Liver (tissue), 3 donors: ENCODE measurements around the gene GRID1.

ENCODE experiments used
- EGR1 ChIP-seq, 2 donors: IDR thresholded peaks; 2 replicates each; pipeline ENCODE4 v1.6.1; 2016 to 2018; ENCODE audit warnings: antibody characterized with exemption in 2 of 2, low read depth in 2 of 2
- FOXA1 ChIP-seq: IDR thresholded peaks from 2 replicates; pipeline ENCODE4 v1.6.1; 2016; ENCODE audit warnings: antibody characterized with exemption
- GABPA ChIP-seq, 2 donors: IDR thresholded peaks in 1 of 2; conservative IDR thresholded peaks in 1 of 2; 2 replicates each; pipeline ENCODE4 v1.6.1; 2016; ENCODE audit warnings: antibody characterized with exemption in 2 of 2, mild to moderate bottlenecking in 1 of 2, moderate library complexity in 1 of 2
- HNF4G ChIP-seq: IDR thresholded peaks from 2 replicates; pipeline ENCODE4 v1.6.1; 2016; ENCODE audit warnings: antibody characterized with exemption
- JUND ChIP-seq, 2 donors: IDR thresholded peaks; 2 replicates each; pipeline ENCODE4 v1.6.1; 2016; ENCODE audit warnings: antibody characterized with exemption in 2 of 2
- RAD21 ChIP-seq, 2 donors: IDR thresholded peaks; 2 replicates each; pipeline ENCODE4 v1.6.1; 2016; ENCODE audit warnings: antibody characterized with exemption in 2 of 2, mild to moderate bottlenecking in 2 of 2
- SP1 ChIP-seq: IDR thresholded peaks from 2 replicates; pipeline ENCODE4 v1.6.1; 2018; ENCODE audit warnings: antibody characterized with exemption, mild to moderate bottlenecking
- TAF1 ChIP-seq: conservative IDR thresholded peaks from 2 replicates; pipeline ENCODE4 v1.6.1; 2016; ENCODE audit warnings: antibody characterized with exemption, mild to moderate bottlenecking
- YY1 ChIP-seq: IDR thresholded peaks from 2 replicates; pipeline ENCODE4 v1.6.1; 2016; ENCODE audit warnings: antibody characterized with exemption, mild to moderate bottlenecking
- TF ChIP-seq, protein P1 (sequence below): IDR thresholded peaks from 2 replicates; pipeline ENCODE4 v1.6.1; 2016; ENCODE audit warnings: antibody characterized with exemption
- TF ChIP-seq, protein P2 (sequence below): IDR thresholded peaks from 2 replicates; pipeline ENCODE4 v1.6.1; 2016; ENCODE audit warnings: antibody characterized with exemption, mild to moderate bottlenecking
- TF ChIP-seq, protein P3 (sequence below): fragments of 150-350 bp; IDR thresholded peaks from 2 replicates; pipeline ENCODE4 v1.5.1; 2017; ENCODE audit warnings: improper control_type of control experiment, low read depth, low read length; ENCODE audit not compliant: missing input control
- TF ChIP-seq, protein P4 (sequence below): IDR thresholded peaks from 2 replicates; pipeline ENCODE4 v1.6.1; 2016; ENCODE audit warnings: antibody characterized with exemption
- TF ChIP-seq, protein P5 (sequence below): IDR thresholded peaks from 2 replicates; pipeline ENCODE4 v1.6.1; 2016; ENCODE audit warnings: antibody characterized with exemption
- donor health status: healthy.
- donor health status: healthy.

DNA sequence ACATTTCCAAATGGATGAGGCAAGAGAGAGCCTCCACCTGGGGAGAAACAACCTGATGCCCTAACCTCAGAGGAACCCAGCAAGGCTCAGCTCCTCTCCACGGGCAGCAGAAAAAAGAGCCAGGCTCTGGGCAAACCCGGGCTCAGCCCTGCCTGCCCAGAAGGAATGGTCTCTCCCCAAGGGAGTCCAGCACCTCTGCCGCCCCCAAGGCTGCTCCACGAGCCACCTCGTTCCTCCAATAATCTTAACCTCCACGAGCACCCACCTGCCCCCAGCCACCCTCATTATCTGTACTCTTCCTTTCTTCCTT, 154.2 kb downstream of the GRID1 start:
- TF ChIP-seq EGR1 (IDR thresholded peaks at IDR 0.05; ENCODE audit: low read depth in 2 of 2): no peak
- TF ChIP-seq, protein P1, sequence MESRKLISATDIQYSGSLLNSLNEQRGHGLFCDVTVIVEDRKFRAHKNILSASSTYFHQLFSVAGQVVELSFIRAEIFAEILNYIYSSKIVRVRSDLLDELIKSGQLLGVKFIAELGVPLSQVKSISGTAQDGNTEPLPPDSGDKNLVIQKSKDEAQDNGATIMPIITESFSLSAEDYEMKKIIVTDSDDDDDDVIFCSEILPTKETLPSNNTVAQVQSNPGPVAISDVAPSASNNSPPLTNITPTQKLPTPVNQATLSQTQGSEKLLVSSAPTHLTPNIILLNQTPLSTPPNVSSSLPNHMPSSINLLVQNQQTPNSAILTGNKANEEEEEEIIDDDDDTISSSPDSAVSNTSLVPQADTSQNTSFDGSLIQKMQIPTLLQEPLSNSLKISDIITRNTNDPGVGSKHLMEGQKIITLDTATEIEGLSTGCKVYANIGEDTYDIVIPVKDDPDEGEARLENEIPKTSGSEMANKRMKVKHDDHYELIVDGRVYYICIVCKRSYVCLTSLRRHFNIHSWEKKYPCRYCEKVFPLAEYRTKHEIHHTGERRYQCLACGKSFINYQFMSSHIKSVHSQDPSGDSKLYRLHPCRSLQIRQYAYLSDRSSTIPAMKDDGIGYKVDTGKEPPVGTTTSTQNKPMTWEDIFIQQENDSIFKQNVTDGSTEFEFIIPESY: no peak
- no peak for TF ChIP-seq GABPA (IDR thresholded peaks at IDR 0.05 in 1 of 2, conservative IDR thresholded peaks at IDR 0.05 in 1 of 2)
- no peak for TF ChIP-seq HNF4G
- no peak for TF ChIP-seq RAD21 (IDR thresholded peaks at IDR 0.05)
- TF ChIP-seq, protein P2, sequence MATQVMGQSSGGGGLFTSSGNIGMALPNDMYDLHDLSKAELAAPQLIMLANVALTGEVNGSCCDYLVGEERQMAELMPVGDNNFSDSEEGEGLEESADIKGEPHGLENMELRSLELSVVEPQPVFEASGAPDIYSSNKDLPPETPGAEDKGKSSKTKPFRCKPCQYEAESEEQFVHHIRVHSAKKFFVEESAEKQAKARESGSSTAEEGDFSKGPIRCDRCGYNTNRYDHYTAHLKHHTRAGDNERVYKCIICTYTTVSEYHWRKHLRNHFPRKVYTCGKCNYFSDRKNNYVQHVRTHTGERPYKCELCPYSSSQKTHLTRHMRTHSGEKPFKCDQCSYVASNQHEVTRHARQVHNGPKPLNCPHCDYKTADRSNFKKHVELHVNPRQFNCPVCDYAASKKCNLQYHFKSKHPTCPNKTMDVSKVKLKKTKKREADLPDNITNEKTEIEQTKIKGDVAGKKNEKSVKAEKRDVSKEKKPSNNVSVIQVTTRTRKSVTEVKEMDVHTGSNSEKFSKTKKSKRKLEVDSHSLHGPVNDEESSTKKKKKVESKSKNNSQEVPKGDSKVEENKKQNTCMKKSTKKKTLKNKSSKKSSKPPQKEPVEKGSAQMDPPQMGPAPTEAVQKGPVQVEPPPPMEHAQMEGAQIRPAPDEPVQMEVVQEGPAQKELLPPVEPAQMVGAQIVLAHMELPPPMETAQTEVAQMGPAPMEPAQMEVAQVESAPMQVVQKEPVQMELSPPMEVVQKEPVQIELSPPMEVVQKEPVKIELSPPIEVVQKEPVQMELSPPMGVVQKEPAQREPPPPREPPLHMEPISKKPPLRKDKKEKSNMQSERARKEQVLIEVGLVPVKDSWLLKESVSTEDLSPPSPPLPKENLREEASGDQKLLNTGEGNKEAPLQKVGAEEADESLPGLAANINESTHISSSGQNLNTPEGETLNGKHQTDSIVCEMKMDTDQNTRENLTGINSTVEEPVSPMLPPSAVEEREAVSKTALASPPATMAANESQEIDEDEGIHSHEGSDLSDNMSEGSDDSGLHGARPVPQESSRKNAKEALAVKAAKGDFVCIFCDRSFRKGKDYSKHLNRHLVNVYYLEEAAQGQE: no peak
- TF ChIP-seq, protein P3, sequence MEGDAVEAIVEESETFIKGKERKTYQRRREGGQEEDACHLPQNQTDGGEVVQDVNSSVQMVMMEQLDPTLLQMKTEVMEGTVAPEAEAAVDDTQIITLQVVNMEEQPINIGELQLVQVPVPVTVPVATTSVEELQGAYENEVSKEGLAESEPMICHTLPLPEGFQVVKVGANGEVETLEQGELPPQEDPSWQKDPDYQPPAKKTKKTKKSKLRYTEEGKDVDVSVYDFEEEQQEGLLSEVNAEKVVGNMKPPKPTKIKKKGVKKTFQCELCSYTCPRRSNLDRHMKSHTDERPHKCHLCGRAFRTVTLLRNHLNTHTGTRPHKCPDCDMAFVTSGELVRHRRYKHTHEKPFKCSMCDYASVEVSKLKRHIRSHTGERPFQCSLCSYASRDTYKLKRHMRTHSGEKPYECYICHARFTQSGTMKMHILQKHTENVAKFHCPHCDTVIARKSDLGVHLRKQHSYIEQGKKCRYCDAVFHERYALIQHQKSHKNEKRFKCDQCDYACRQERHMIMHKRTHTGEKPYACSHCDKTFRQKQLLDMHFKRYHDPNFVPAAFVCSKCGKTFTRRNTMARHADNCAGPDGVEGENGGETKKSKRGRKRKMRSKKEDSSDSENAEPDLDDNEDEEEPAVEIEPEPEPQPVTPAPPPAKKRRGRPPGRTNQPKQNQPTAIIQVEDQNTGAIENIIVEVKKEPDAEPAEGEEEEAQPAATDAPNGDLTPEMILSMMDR: no peak
- no peak for TF ChIP-seq TAF1
- TF ChIP-seq YY1: no peak
- no peak for TF ChIP-seq SP1
- no peak for TF ChIP-seq FOXA1
- TF ChIP-seq, protein P4, sequence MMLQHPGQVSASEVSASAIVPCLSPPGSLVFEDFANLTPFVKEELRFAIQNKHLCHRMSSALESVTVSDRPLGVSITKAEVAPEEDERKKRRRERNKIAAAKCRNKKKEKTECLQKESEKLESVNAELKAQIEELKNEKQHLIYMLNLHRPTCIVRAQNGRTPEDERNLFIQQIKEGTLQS: no peak
- TF ChIP-seq, protein P5, sequence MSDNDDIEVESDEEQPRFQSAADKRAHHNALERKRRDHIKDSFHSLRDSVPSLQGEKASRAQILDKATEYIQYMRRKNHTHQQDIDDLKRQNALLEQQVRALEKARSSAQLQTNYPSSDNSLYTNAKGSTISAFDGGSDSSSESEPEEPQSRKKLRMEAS: no peak
- no peak for TF ChIP-seq JUND (IDR thresholded peaks at IDR 0.05)
